Thyroid gland (tissue), 4 donors: Measurements from ENCODE around the gene PTPRC. TPM values are rescaled to one million over a fixed set of nuclear protein-coding genes. Genes with fewer than 3 reads are reported as not detected.

Source experiments
- DNase-seq, 2 donors: peaks; one replicate each; pipeline ENCODE4 v3.0.0-alpha.2; 2019
- H3K27ac ChIP-seq, 3 donors: fragments of 200-600 bp; sonication (generic); 1 replicate in 2 of 3; 2 replicates in 1 of 3; pipeline ENCODE4 v1.5.1; 2016 to 2019; ENCODE audit warnings: mild to moderate bottlenecking in 1 of 3, moderate library complexity in 1 of 3
- H3K27me3 ChIP-seq: fragments of 200-600 bp; sonication (generic); one replicate; pipeline ENCODE4 v1.5.1; 2019
- H3K36me3 ChIP-seq, 2 donors: fragments of 200-600 bp; sonication (generic); one replicate each; pipeline ENCODE4 v1.5.1; 2016 to 2019
- H3K4me1 ChIP-seq, 2 donors: fragments of 200-600 bp; sonication (generic); one replicate each; pipeline ENCODE4 v1.5.1; 2017 to 2019
- H3K4me3 ChIP-seq, 3 donors: fragments of 200-600 bp; sonication (generic); replicated peaks in 1 of 3; 1 replicate in 2 of 3; 2 replicates in 1 of 3; pipeline ENCODE4 v1.5.1; 2016; ENCODE audit warnings: mild to moderate bottlenecking in 1 of 3
- H3K9me3 ChIP-seq: fragments of 200-600 bp; sonication (generic); one replicate; pipeline ENCODE4 v1.5.1; 2017
- POLR2A ChIP-seq, 2 donors: fragments of 450-650 bp; IDR thresholded peaks; one replicate each; pipeline ENCODE4 v1.6.1; 2017; ENCODE audit warnings: antibody characterized with exemption in 2 of 2, mild to moderate bottlenecking in 2 of 2, moderate library complexity in 1 of 2
- WGBS, 2 donors: methylation state at CpG; one replicate each; pipeline ENCODE4 v1.1.5; 2017; 5-methylcytosine and 5-hydroxymethylcytosine counted together
- intact Hi-C: fragments of 100-400 bp; cut with DNase I; formaldehyde crosslinking; loops from one replicate; pipeline ENCODE4 v1.15.1; 2023
- total RNA-seq, 4 donors: library from RNA; depleted of rRNA; stranded (reverse); fragments of >200 nt; gene quantifications; one replicate each; pipeline ENCODE4 v1.2.3, GENCODE V29; 2016
- TF ChIP-seq, protein P1 (sequence below), 6 experiments: fragments of 200-600 bp in 3 of 6; fragments of 450-650 bp in 3 of 6; sonication (generic) in 3 of 6; IDR thresholded peaks; one replicate each; pipeline ENCODE4 v1.5.1; 2016 to 2019; ENCODE audit warnings: antibody characterized with exemption in 6 of 6, mild to moderate bottlenecking in 2 of 6, inconsistent platforms in 1 of 6, moderate library complexity in 1 of 6

PTPRC gene
- total RNA-seq, 4 donors from 2014 or later: 11.5 to 23.8 (median 16.9) TPM

GRCh38 chr1:198649232-198649967, 10.6 kb downstream of the PTPRC start:
- WGBS, 2 donors: 86 to 90% methylated on average over 5 of the region's 5 CpGs
- H3K9me3 ChIP-seq: no peaks in the 10 kb centered on the region
- no peak overlapping the region for H3K4me3 ChIP-seq
- no peaks in the 10 kb centered on the region for H3K27me3 ChIP-seq
- intact Hi-C loops: no loop called here
- no peaks in the 10 kb centered on the region for H3K4me1 ChIP-seq
- no peaks in the 10 kb centered on the region for H3K36me3 ChIP-seq
- TF ChIP-seq POLR2A (IDR thresholded peaks at IDR 0.05): no peak
- TF ChIP-seq, protein P1, sequence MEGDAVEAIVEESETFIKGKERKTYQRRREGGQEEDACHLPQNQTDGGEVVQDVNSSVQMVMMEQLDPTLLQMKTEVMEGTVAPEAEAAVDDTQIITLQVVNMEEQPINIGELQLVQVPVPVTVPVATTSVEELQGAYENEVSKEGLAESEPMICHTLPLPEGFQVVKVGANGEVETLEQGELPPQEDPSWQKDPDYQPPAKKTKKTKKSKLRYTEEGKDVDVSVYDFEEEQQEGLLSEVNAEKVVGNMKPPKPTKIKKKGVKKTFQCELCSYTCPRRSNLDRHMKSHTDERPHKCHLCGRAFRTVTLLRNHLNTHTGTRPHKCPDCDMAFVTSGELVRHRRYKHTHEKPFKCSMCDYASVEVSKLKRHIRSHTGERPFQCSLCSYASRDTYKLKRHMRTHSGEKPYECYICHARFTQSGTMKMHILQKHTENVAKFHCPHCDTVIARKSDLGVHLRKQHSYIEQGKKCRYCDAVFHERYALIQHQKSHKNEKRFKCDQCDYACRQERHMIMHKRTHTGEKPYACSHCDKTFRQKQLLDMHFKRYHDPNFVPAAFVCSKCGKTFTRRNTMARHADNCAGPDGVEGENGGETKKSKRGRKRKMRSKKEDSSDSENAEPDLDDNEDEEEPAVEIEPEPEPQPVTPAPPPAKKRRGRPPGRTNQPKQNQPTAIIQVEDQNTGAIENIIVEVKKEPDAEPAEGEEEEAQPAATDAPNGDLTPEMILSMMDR (IDR thresholded peaks at IDR 0.05): no peak
- no peak for DNase-seq
- no peak overlapping the region for H3K27ac ChIP-seq

- Histone ChIP-seq H3K36me3 (no peaks in the 10 kb centered on the region), H3K9me3 (no peaks in the 10 kb centered on the region), H3K4me1 (no peaks in the 10 kb centered on the region), H3K4me3 (no peak overlapping the region), H3K27me3 (no peaks in the 10 kb centered on the region), H3K27ac (no peak overlapping the region)
- no peak for DNase-seq
- TF ChIP-seq POLR2A (IDR thresholded peaks at IDR 0.05): no peak
- TF ChIP-seq, protein P1 (IDR thresholded peaks at IDR 0.05): no peak
- intact Hi-C loops: no loop called here
- 92 to 95% methylated on average over 2 of the region's 2 CpGs for WGBS, 2 donors
These were observed 11.1 kb downstream of the PTPRC start for GRCh38 chr1:198649968-198650338.

GRCh38 chr1:198650506-198650905, 11.7 kb downstream of the PTPRC start:
- intact Hi-C loops: no loop called here
- Histone ChIP-seq H3K4me1 (no peaks in the 10 kb centered on the region), H3K27me3 (no peaks in the 10 kb centered on the region), H3K4me3 (no peak overlapping the region), H3K9me3 (no peaks in the 10 kb centered on the region), H3K27ac (no peak overlapping the region), H3K36me3 (no peaks in the 10 kb centered on the region)
- WGBS, 2 donors: 60 to 61% methylated on average over 1 of the region's 1 CpG
- no peak for TF ChIP-seq POLR2A (IDR thresholded peaks at IDR 0.05)
- TF ChIP-seq, protein P1 (IDR thresholded peaks at IDR 0.05): no peak
- DNase-seq: no peak

DNA sequence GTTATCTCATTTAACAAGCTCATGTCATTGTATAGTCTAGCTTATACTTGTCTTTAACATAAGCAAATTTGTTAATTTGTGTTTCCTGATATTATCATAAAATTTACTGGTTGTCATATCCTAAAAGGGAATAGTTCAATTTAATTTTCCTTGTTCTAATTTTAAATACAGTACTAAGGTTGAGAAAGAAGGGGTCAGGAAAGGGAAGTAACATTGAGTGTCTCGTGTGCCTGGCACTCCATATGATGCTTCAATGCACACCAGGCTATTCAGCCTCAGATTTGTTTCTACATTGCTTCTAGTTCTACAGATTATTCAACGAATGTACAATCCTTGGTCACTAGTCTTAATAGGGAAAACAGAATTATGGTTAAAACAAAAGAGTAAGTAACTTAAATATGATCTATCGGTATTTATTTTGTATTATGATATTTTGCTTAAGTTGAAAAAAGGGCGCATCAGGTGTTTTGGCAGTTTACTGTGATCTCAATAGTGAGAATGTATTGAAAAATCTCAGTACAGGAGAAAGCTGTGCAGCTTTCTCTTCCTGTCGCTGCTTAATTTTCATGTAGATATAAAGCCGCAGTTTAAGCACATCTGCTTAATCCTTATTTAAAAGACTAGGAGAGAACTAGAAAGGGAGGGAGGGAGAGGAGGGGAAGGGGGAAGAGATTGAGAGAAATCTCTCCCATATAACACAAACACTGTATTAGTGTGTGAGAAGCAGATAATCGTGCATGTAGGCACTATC, 13.0 kb downstream of the PTPRC start:
- no peak for TF ChIP-seq POLR2A (IDR thresholded peaks at IDR 0.05)
- TF ChIP-seq, protein P1 (IDR thresholded peaks at IDR 0.05): no peak
- WGBS, 2 donors: 57% methylated on average over 7 of the region's 7 CpGs
- intact Hi-C loops: no loop called here
- no peak for DNase-seq
- no peak overlapping the region for H3K27ac ChIP-seq
- no peaks in the 10 kb centered on the region for H3K36me3 ChIP-seq
- no peaks in the 10 kb centered on the region for H3K9me3 ChIP-seq
- no peaks in the 10 kb centered on the region for H3K27me3 ChIP-seq
- no peaks in the 10 kb centered on the region for H3K4me1 ChIP-seq
- no peak overlapping the region for H3K4me3 ChIP-seq

DNA sequence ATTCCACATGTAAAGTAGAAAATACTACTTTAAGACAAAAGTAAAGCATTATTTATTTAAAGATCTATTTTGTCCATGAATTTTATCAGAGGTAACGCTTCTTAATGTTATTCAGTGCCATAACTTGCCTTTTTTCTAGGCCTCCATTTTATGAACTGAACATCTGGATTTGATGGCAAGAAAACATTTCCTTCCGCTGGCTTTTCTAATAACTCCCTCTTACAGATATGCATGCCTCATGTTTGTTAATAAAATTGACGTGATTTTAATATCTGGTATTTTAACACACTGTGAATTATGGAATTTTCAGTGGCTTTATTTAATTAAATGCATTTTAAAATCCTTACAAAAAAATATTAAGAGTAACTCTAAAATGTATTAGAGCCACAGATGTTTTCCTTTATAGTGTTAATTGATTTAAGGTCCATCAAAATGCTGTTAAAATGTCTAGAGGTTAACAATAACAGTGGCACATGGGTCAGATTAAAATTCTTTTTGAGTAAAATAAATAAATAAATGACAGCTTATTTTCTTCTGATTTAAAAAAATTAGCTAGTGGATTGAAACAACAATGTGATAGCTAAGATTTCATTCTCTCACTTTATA, 15.1 kb downstream of the PTPRC start:
- TF ChIP-seq, protein P1 (IDR thresholded peaks at IDR 0.05): no peak
- TF ChIP-seq POLR2A (IDR thresholded peaks at IDR 0.05): no peak

More for the DNA sequence above, 15.1 kb downstream of the PTPRC start:
- no peak overlapping the region for H3K4me3 ChIP-seq
- DNase-seq: no peak
- no peaks in the 10 kb centered on the region for H3K27me3 ChIP-seq
- H3K27ac ChIP-seq: no peak overlapping the region
- H3K36me3 ChIP-seq: no peaks in the 10 kb centered on the region
- no peaks in the 10 kb centered on the region for H3K9me3 ChIP-seq
- 90 to 94% methylated on average over 3 of the region's 3 CpGs for WGBS, 2 donors
- no peaks in the 10 kb centered on the region for H3K4me1 ChIP-seq
- intact Hi-C loops: no loop called here
